Tibial nerve (tissue), 4 donors: ENCODE data around the gene TGFB1. TPM values are rescaled to one million over a fixed set of nuclear protein-coding genes. Genes with fewer than 3 reads are reported as not detected.
"Not testable (repeated sequence)": the region's sequence is repeated elsewhere in the genome, so short reads cannot be mapped to it uniquely, and the experiment has no call there.

Experiments used
- DNase-seq, 2 donors: peaks; one replicate each; pipeline ENCODE4 v3.0.0-alpha.2; 2019; ENCODE audit warnings: low spot score in 2 of 2
- H3K27ac ChIP-seq, 4 donors: fragments of 200-600 bp; sonication (generic) in 3 of 4; one replicate each; pipeline ENCODE4 v1.5.1; 2017 to 2019; ENCODE audit warnings: mild to moderate bottlenecking in 1 of 4
- H3K27me3 ChIP-seq, 2 donors: fragments of 200-600 bp; sonication (generic) in 1 of 2; one replicate each; pipeline versions ENCODE4 v1.5.1 to v1.6.0; 2017 to 2019
- H3K36me3 ChIP-seq, 3 donors: fragments of 200-600 bp; sonication (generic); one replicate each; pipeline ENCODE4 v1.5.1; 2018 to 2019
- H3K4me1 ChIP-seq, 4 donors: fragments of 200-600 bp; sonication (generic) in 3 of 4; one replicate each; pipeline ENCODE4 v1.5.1; 2017 to 2019
- H3K4me3 ChIP-seq, 4 donors: fragments of 200-600 bp; sonication (generic) in 3 of 4; one replicate each; pipeline ENCODE4 v1.5.1; 2017 to 2019; ENCODE audit warnings: mild to moderate bottlenecking in 1 of 4, moderate library complexity in 1 of 4
- H3K9me3 ChIP-seq, 4 donors: fragments of 200-600 bp; sonication (generic) in 3 of 4; one replicate each; pipeline ENCODE4 v1.5.1; 2017 to 2019
- CTCF ChIP-seq, 5 experiments: fragments of 200-600 bp in 3 of 5; fragments of 450-650 bp in 2 of 5; sonication (generic) in 3 of 5; IDR thresholded peaks; one replicate each; pipeline ENCODE4 v1.5.1; 2016 to 2019; ENCODE audit warnings: antibody characterized with exemption in 5 of 5, mild to moderate bottlenecking in 3 of 5, moderate library complexity in 2 of 5
- EP300 ChIP-seq, 2 donors: sonication (generic); formaldehyde crosslinking; IDR thresholded peaks; one replicate each; pipeline ENCODE4 v1.6.1; 2017; ENCODE audit warnings: antibody characterized with exemption in 2 of 2, mild to moderate bottlenecking in 1 of 2
- POLR2A ChIP-seq, 2 donors: fragments of 450-650 bp; IDR thresholded peaks; one replicate each; pipeline ENCODE4 v1.6.1; 2017; ENCODE audit warnings: antibody characterized with exemption in 2 of 2, mild to moderate bottlenecking in 2 of 2, moderate library complexity in 2 of 2
- WGBS, 2 donors: methylation state at CpG; one replicate each; pipeline ENCODE4 v1.1.5; 2018; 5-methylcytosine and 5-hydroxymethylcytosine counted together
- total RNA-seq, 4 donors: library from RNA; depleted of rRNA; stranded (reverse); fragments of >200 nt; gene quantifications; one replicate each; pipeline ENCODE4 v1.1.0, GENCODE V29; 2016

TGFB1 gene
- total RNA-seq, 4 donors from 2014 or later: 14.6 to 31.8 (median 23.9) TPM

DNA sequence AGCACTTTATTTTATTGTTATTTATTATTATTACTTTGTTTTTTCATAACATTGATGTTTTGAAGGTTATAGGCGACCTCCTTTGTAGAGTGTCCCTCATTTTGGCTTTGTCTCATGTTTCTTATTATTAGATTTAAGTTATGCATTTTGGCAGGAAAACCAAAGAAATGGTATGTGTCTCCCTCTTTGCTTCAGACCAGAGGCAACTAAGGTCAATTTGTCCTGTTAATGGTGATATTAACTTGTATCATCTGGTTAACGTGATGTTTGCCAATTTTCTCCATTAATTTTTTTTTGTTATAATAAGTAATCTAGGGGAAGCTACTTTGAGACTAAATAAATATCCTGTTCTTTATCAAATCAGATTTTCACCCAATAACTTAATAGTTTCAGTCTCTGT lies 18.8 kb upstream of the TGFB1 start:
- H3K36me3 ChIP-seq: no peaks in the 10 kb centered on the region
- no peak overlapping the region for H3K4me3 ChIP-seq
- WGBS, 2 donors: 70 to 71% methylated on average over 2 of the region's 2 CpGs
- TF ChIP-seq POLR2A (IDR thresholded peaks at IDR 0.05): no peak
- TF ChIP-seq EP300 (IDR thresholded peaks at IDR 0.05): no peak
- TF ChIP-seq CTCF (IDR thresholded peaks at IDR 0.05): no peak
- H3K4me1 ChIP-seq: peaks cover 0 to 35% (median 8%) of the 10 kb centered on the region in 4 donors
- no peaks in the 10 kb centered on the region for H3K27me3 ChIP-seq
- no peak for DNase-seq
- no peaks in the 10 kb centered on the region for H3K9me3 ChIP-seq
- no peak overlapping the region for H3K27ac ChIP-seq

GRCh38 chr19:41371541-41371940 lies 17.8 kb upstream of the TGFB1 start:
- WGBS, 2 donors: 94 to 95% methylated on average over 8 of the region's 8 CpGs
- TF ChIP-seq POLR2A (IDR thresholded peaks at IDR 0.05) (no peak), EP300 (IDR thresholded peaks at IDR 0.05) (no peak)

GRCh38 chr19:41371119-41371518 lies 17.4 kb upstream of the TGFB1 start:
- not testable (repeated sequence) for H3K27ac ChIP-seq, H3K9me3 ChIP-seq
- 94% methylated on average over 5 of the region's 5 CpGs for WGBS, 2 donors

More at GRCh38 chr19:41371541-41371940, 17.8 kb upstream of the TGFB1 start:
- Histone ChIP-seq H3K27me3 (no peaks in the 10 kb centered on the region), H3K27ac (no peak overlapping the region), H3K4me1 (peaks cover 0 to 26% (median 8%) of the 10 kb centered on the region in 4 donors), H3K4me3 (no peak overlapping the region), H3K36me3 (no peaks in the 10 kb centered on the region), H3K9me3 (no peaks in the 10 kb centered on the region)
- DNase-seq: no peak

DNA sequence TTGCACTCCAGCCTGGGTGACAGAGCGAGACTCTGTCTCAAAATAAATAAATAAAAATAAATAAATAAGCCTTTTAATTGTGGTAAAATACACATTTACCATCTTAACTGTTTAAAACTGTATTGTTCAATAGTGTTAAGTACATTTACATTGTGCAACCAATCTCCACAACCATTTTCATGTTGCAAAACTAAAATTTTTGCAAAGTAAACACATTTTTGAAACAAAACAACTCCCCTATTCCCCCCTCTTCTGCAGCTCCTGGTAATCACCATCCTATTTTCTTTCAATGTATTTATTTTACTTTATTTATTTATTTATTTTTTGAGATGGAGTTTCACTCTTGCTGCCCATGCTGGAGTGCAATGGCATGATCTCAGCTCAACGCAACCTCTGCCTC lies 16.0 kb upstream of the TGFB1 start:
- no peaks in the 10 kb centered on the region for H3K36me3 ChIP-seq
- H3K4me1 ChIP-seq: peaks cover 0 to 24% (median 5%) of the 10 kb centered on the region in 4 donors
- TF ChIP-seq CTCF (IDR thresholded peaks at IDR 0.05): no peak
- 95 to 99% methylated on average over 2 of the region's 2 CpGs for WGBS, 2 donors
- no peaks in the 10 kb centered on the region for H3K27me3 ChIP-seq
- H3K9me3 ChIP-seq: no peaks in the 10 kb centered on the region
- no peak for DNase-seq
- no peak overlapping the region for H3K4me3 ChIP-seq
- no peak overlapping the region for H3K27ac ChIP-seq

More at GRCh38 chr19:41371119-41371518, 17.4 kb upstream of the TGFB1 start:
- peaks cover 0 to 29% (median 7%) of the 10 kb centered on the region in 4 donors for H3K4me1 ChIP-seq
- DNase-seq, H3K27me3 ChIP-seq, H3K36me3 ChIP-seq, H3K4me3 ChIP-seq: not testable (repeated sequence)

- 74 to 77% methylated on average over 6 of the region's 6 CpGs for WGBS, 2 donors
- H3K27me3 ChIP-seq: no peaks in the 10 kb centered on the region
- TF ChIP-seq POLR2A (IDR thresholded peaks at IDR 0.05) (no peak), CTCF (IDR thresholded peaks at IDR 0.05) (no peak), EP300 (IDR thresholded peaks at IDR 0.05) (no peak)
- no peak overlapping the region for H3K4me3 ChIP-seq
- no peaks in the 10 kb centered on the region for H3K9me3 ChIP-seq
- peak overlapping the region in 1 of 4 donors; percentile 50 for H3K27ac ChIP-seq
- no peaks in the 10 kb centered on the region for H3K36me3 ChIP-seq
- peaks cover 0 to 21% (median 9%) of the 10 kb centered on the region in 4 donors for H3K4me1 ChIP-seq
- DNase-seq: no peak
Measured at GRCh38 chr19:41367848-41368301, 14.2 kb upstream of the TGFB1 start.

GRCh38 chr19:41366089-41366488 lies 12.4 kb upstream of the TGFB1 start:
- H3K27me3 ChIP-seq: no peaks in the 10 kb centered on the region
- no peaks in the 10 kb centered on the region for H3K9me3 ChIP-seq
- peaks cover 0 to 21% (median 9%) of the 10 kb centered on the region in 4 donors for H3K4me1 ChIP-seq
- no peaks in the 10 kb centered on the region for H3K36me3 ChIP-seq
- DNase-seq: no peak
- H3K27ac ChIP-seq: no peak overlapping the region
- no peak for TF ChIP-seq CTCF (IDR thresholded peaks at IDR 0.05)
- TF ChIP-seq POLR2A (IDR thresholded peaks at IDR 0.05): no peak
- no peak for TF ChIP-seq EP300 (IDR thresholded peaks at IDR 0.05)
- WGBS, 2 donors: 96% methylated on average over 1 of the region's 1 CpG
- no peak overlapping the region for H3K4me3 ChIP-seq
